H1 (cell line): ENCODE measurements around the gene SNX19. TPM values are rescaled to one million over a fixed set of nuclear protein-coding genes. Genes with fewer than 3 reads are reported as not detected.

ENCODE experiments used
- CTCF ChIA-PET: fragments of 300-600 bp; sonication (Branson Sonifier 250); formaldehyde crosslinking; loops from one replicate; lab custom pipeline; 2021; ENCODE audit not compliant: partially characterized antibody; lab: Charles Lee
- POLR2A ChIA-PET: fragments of 300-600 bp; sonication (Branson Sonifier 250); formaldehyde crosslinking; loops from one replicate; lab custom pipeline; 2021; ENCODE audit warnings: inconsistent platforms; ENCODE audit not compliant: partially characterized antibody; lab: Charles Lee
- DNase-seq, 2 experiments: peaks; one replicate each; pipeline versions ENCODE4 v3.0.0 to v3.0.0-alpha.2; 2010 to 2022; ENCODE audit warnings: low spot score in 2 of 2, low read depth in 1 of 2, mixed read lengths in 1 of 2
- FAIRE-seq: peaks from 2 replicates; lab custom pipeline; 2011; peaks lifted over from hg19 to GRCh38; lab: Jason Lieb, UNC
- H2AFZ ChIP-seq: 2 replicates; pipeline ENCODE4 v1.8.1; 2012; ENCODE audit warnings: low read length, inconsistent platforms
- H2AK5ac ChIP-seq: 2 replicates; pipeline ENCODE4 v1.6.1; 2013; ENCODE audit warnings: low read depth, low read length
- H2BK120ac ChIP-seq: replicated peaks from 2 replicates; pipeline ENCODE3; 2013; ENCODE audit warnings: low read depth, low read length, inconsistent platforms
- H2BK12ac ChIP-seq: 2 replicates; pipeline ENCODE4 v1.6.1; 2013; ENCODE audit warnings: low read depth, low read length
- H2BK15ac ChIP-seq: 2 replicates; pipeline ENCODE4 v1.6.1; 2013; ENCODE audit warnings: low read length
- H2BK20ac ChIP-seq: 2 replicates; pipeline ENCODE4 v1.6.1; 2013; ENCODE audit warnings: low read length
- H2BK5ac ChIP-seq: 2 replicates; pipeline ENCODE4 v1.6.1; 2013; ENCODE audit warnings: low read depth, low read length
- H3K14ac ChIP-seq: 2 replicates; pipeline ENCODE4 v1.6.1; 2013; ENCODE audit warnings: inconsistent platforms; ENCODE audit not compliant: insufficient read length
- H3K18ac ChIP-seq: 2 replicates; pipeline ENCODE4 v1.6.1; 2013; ENCODE audit warnings: low read length; ENCODE audit errors: extremely low read depth
- H3K23ac ChIP-seq: 2 replicates; pipeline ENCODE4 v1.6.1; 2013; ENCODE audit warnings: inconsistent platforms; ENCODE audit not compliant: insufficient read length
- H3K23me2 ChIP-seq: 2 replicates; pipeline ENCODE4 v1.6.1; 2013; ENCODE audit warnings: low read depth, low read length
- H3K27ac ChIP-seq: 2 replicates; pipeline ENCODE4 v1.6.1; 2011; ENCODE audit warnings: low read depth, low read length, inconsistent platforms
- H3K27me3 ChIP-seq, 4 experiments: replicated peaks in 1 of 4; 1 replicate in 1 of 4; 2 replicates in 3 of 4; pipeline versions ENCODE4 v1.6.1 to v1.8.1; 2011 to 2013; ENCODE audit warnings: low read length in 3 of 4, mild to moderate bottlenecking in 3 of 4, inconsistent platforms in 2 of 4, mixed read lengths in 2 of 4, moderate library complexity in 1 of 4; ENCODE audit not compliant: control insufficient read depth in 3 of 4, insufficient read depth in 3 of 4; ENCODE audit errors: extremely low read depth in 1 of 4
- H3K36me3 ChIP-seq, 4 experiments: 2 replicates each; pipeline versions ENCODE4 v1.6.1 to v1.8.1; 2011 to 2013; ENCODE audit warnings: mild to moderate bottlenecking in 4 of 4, low read length in 3 of 4, moderate library complexity in 2 of 4, control low read depth in 1 of 4, inconsistent platforms in 1 of 4; ENCODE audit not compliant: insufficient read depth in 4 of 4, control insufficient read depth in 2 of 4
- H3K4ac ChIP-seq: replicated peaks from 2 replicates; pipeline ENCODE3; 2013; ENCODE audit warnings: low read length, low read depth, mixed read lengths, inconsistent platforms; ENCODE audit not compliant: insufficient read length
- H3K4me1 ChIP-seq, 4 experiments: replicated peaks in 1 of 4; 1 replicate in 1 of 4; 2 replicates in 3 of 4; pipeline versions ENCODE4 v1.6.1 to v1.8.1; 2011 to 2013; ENCODE audit warnings: low read length in 3 of 4, inconsistent platforms in 2 of 4, mixed read lengths in 1 of 4; ENCODE audit not compliant: insufficient read depth in 4 of 4, control insufficient read depth in 3 of 4
- H3K4me2 ChIP-seq, 2 experiments: 2 replicates each; pipeline versions ENCODE4 v1.6.1 to v1.8.1; 2011 to 2013; ENCODE audit warnings: low read depth in 2 of 2, low read length in 2 of 2, control low read depth in 1 of 2, inconsistent platforms in 1 of 2, mild to moderate bottlenecking in 1 of 2; ENCODE audit not compliant: insufficient read depth in 1 of 2
- H3K4me3 ChIP-seq, 4 experiments: fragments of 200-600, 300-600 bp in 1 of 4; sonication (generic), shearing (Covaris generic), sonication (Bioruptor Twin) in 1 of 4; 2 replicates each; pipeline versions ENCODE4 v1.5.1 to v1.8.1; 2011 to 2016; ENCODE audit warnings: low read length in 4 of 4, low read depth in 3 of 4, control low read depth in 2 of 4, inconsistent platforms in 2 of 4, mild to moderate bottlenecking in 2 of 4, mixed read lengths in 1 of 4, moderate library complexity in 1 of 4; ENCODE audit not compliant: insufficient read depth in 2 of 4; ENCODE audit errors: extremely low read depth in 1 of 4
- H3K56ac ChIP-seq: replicated peaks from 2 replicates; pipeline ENCODE3; 2013; ENCODE audit warnings: low read depth, mild to moderate bottlenecking, mixed read lengths, low read length, inconsistent platforms; ENCODE audit not compliant: insufficient read length
- H3K79me1 ChIP-seq: 2 replicates; pipeline ENCODE4 v1.6.1; 2013; ENCODE audit warnings: low read depth, low read length, control low read depth
- H3K79me2 ChIP-seq, 2 experiments: 2 replicates each; pipeline versions ENCODE4 v1.6.1 to v1.8.1; 2012 to 2013; ENCODE audit warnings: low read length in 2 of 2, mild to moderate bottlenecking in 2 of 2, inconsistent platforms in 1 of 2; ENCODE audit not compliant: insufficient read depth in 2 of 2, control insufficient read depth in 1 of 2
- H3K9ac ChIP-seq, 4 experiments: replicated peaks in 1 of 4; 1 replicate in 1 of 4; 2 replicates in 3 of 4; pipeline versions ENCODE4 v1.6.1 to v1.8.1; 2011 to 2013; ENCODE audit warnings: low read depth in 3 of 4, low read length in 3 of 4, control low read depth in 2 of 4, mild to moderate bottlenecking in 2 of 4, moderate library complexity in 2 of 4, inconsistent platforms in 1 of 4; ENCODE audit errors: extremely low read depth in 1 of 4
- H3K9me3 ChIP-seq, 2 experiments: 2 replicates each; pipeline versions ENCODE4 v1.6.1 to v1.8.1; 2012 to 2013; ENCODE audit warnings: mild to moderate bottlenecking in 2 of 2, moderate library complexity in 2 of 2, control low read depth in 1 of 2, inconsistent platforms in 1 of 2, low read depth in 1 of 2, low read length in 1 of 2, mixed read lengths in 1 of 2; ENCODE audit not compliant: insufficient read depth in 2 of 2
- H4K20me1 ChIP-seq, 2 experiments: replicated peaks in 1 of 2; 2 replicates each; pipeline versions ENCODE3 to v1.8.1; 2011 to 2013; ENCODE audit warnings: inconsistent platforms in 2 of 2, low read length in 2 of 2, mild to moderate bottlenecking in 1 of 2; ENCODE audit not compliant: insufficient read depth in 2 of 2, control insufficient read depth in 1 of 2
- H4K5ac ChIP-seq: 2 replicates; pipeline ENCODE4 v1.6.1; 2013; ENCODE audit warnings: low read length, low read depth, mixed read lengths, inconsistent platforms; ENCODE audit not compliant: insufficient read length
- H4K8ac ChIP-seq: 2 replicates; pipeline ENCODE4 v1.8.0; 2013; ENCODE audit warnings: mild to moderate bottlenecking, moderate library complexity, low read length, inconsistent platforms; ENCODE audit not compliant: insufficient read depth; ENCODE audit errors: extremely low read depth
- H4K91ac ChIP-seq: replicated peaks from 2 replicates; pipeline ENCODE3; 2013; ENCODE audit warnings: low read length, mixed read lengths, inconsistent platforms; ENCODE audit not compliant: insufficient read length
- E2F6 ChIP-seq: IDR thresholded peaks from 2 replicates; pipeline ENCODE4 v1.6.1; 2012; ENCODE audit warnings: inconsistent platforms
- EGR1 ChIP-seq: IDR thresholded peaks from 2 replicates; pipeline ENCODE4 v1.6.1; 2011; ENCODE audit warnings: low read depth, low read length, borderline replicate concordance
- KDM1A ChIP-seq: fragments of 200-600, 300-600 bp; sonication (generic); IDR thresholded peaks from 2 replicates; pipeline ENCODE4 v1.7.1; 2016; ENCODE audit warnings: mild to moderate bottlenecking, low read length, borderline replicate concordance
- MAFK ChIP-seq: IDR thresholded peaks from 2 replicates; pipeline ENCODE4 v1.6.1; 2012; ENCODE audit warnings: low read depth, mild to moderate bottlenecking, improper control_type of control experiment, low read length
- POLR2AphosphoS5 ChIP-seq: IDR thresholded peaks from 2 replicates; pipeline ENCODE4 v1.6.1; 2011; ENCODE audit warnings: low read depth, low read length
- POU5F1 ChIP-seq: IDR thresholded peaks from 2 replicates; pipeline ENCODE4 v1.6.1; 2011; ENCODE audit warnings: low read depth, mild to moderate bottlenecking, low read length, moderate library complexity
- RAD21 ChIP-seq, 2 experiments: IDR thresholded peaks in 1 of 2; conservative IDR thresholded peaks in 1 of 2; 2 replicates each; pipeline ENCODE4 v1.6.1; 2011; ENCODE audit warnings: low read depth in 2 of 2, low read length in 2 of 2, improper control_type of control experiment in 1 of 2, inconsistent platforms in 1 of 2, mild to moderate bottlenecking in 1 of 2, moderate library complexity in 1 of 2
- RXRA ChIP-seq: IDR thresholded peaks from 2 replicates; pipeline ENCODE4 v1.6.1; 2011; ENCODE audit warnings: low read depth, mild to moderate bottlenecking, low read length, moderate library complexity; ENCODE audit not compliant: insufficient read depth
- SP4 ChIP-seq: IDR thresholded peaks from 2 replicates; pipeline ENCODE4 v1.6.1; 2012; ENCODE audit warnings: low read length, inconsistent platforms
- WGBS, 2 experiments: shearing (Covaris generic) in 1 of 2; methylation state at CpG; one replicate each; pipeline versions ENCODE4 v1.1.6 to v1.1.7; 2013 to 2015; ENCODE audit warnings: low lambda C conversion rate in 2 of 2, mixed read lengths in 2 of 2, inconsistent platforms in 1 of 2, low coverage in 1 of 2, missing lambda C conversion rate in 1 of 2; ENCODE audit not compliant: insufficient replicate concordance in 2 of 2, insufficient coverage in 1 of 2, insufficient read length in 1 of 2; ENCODE audit errors: extremely low coverage in 1 of 2, missing lambda C conversion rate in 1 of 2; 5-methylcytosine and 5-hydroxymethylcytosine counted together
- polyA plus RNA-seq, 7 experiments: library from polyadenylated mRNA; depleted of rRNA in 3 of 7; stranded (reverse) in 5 of 7; unstranded in 2 of 7; fragments of >200 nt in 5 of 7; fragments of 200-250 nt in 2 of 7; gene quantifications; 1 replicate in 5 of 7; 2 replicates in 1 of 7; 4 replicates in 1 of 7; pipeline versions ENCODE4 v1.2.1 to v1.2.3, GENCODE V29; 2011 to 2013; ENCODE audit warnings: missing spikeins in 2 of 7, mixed read lengths in 2 of 7
- total RNA-seq: library from RNA; stranded (reverse); fragmentation: NEBNext Ultra II Directional; extraction: Animal tissue kit (Norgen Biotek cat#: 25700); gene quantifications from 2 replicates; pipeline ENCODE4 v1.2.1, GENCODE V29; 2021

Gene SNX19
- total and polyA plus RNA-seq, 2 of the 8 experiments (the other 6 are each of a cell fraction or from before 2014, with no cell fraction given): 15.0 to 25.2 TPM

DNA sequence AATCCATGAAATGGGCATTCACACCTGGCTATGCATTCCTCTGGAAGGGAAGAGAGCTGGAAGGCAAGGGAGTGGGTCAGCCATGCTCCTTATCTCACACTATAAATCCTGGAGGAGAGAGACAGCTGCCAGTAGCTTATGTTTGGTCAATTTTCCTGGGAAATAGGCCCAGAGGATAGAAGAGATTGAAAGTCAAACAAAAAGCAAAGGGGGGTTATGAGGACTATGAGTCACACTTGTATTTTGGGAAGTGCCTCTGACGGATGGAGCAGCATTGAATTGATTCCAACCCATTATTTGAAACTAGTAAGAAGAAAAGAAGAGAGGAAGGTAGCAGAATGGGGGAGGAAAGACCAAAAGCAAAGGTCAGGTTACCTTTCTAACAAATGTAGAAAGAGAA is 25.0 kb downstream of the SNX19 start:
- Histone ChIP-seq H3K23ac (no peak overlapping the region), H3K27me3 (no peaks in the 10 kb centered on the region), H4K5ac (no peak overlapping the region), H3K56ac (no peak overlapping the region), H3K23me2 (no peaks in the 10 kb centered on the region), H3K79me2 (no peaks in the 10 kb centered on the region), H3K27ac (no peak overlapping the region), H2BK20ac (no peak overlapping the region), H2AFZ (no peak overlapping the region), H3K4me3 (no peak overlapping the region), H2BK15ac (no peak overlapping the region), H3K79me1 (no peaks in the 10 kb centered on the region), H3K36me3 (peaks cover 0 to 7% (median 3%) of the 10 kb centered on the region in 4 experiments; a peak in 4 of 8 replicates), H2BK12ac (no peak overlapping the region), H3K9ac (no peak overlapping the region), H3K9me3 (no peaks in the 10 kb centered on the region), H4K91ac (no peak overlapping the region), H3K4ac (no peak overlapping the region), H4K20me1 (peaks cover 1 to 2% of the 10 kb centered on the region in 2 experiments), H2BK5ac (no peak overlapping the region), H3K4me1 (peaks cover 2 to 8% (median 6%) of the 10 kb centered on the region in 4 experiments; a peak in 5 of 7 replicates), H3K14ac (no peak overlapping the region), H2BK120ac (no peak overlapping the region), H3K4me2 (no peak overlapping the region), H4K8ac (no peak overlapping the region), H2AK5ac (no peak overlapping the region), H3K18ac (0 out of 2 replicates have a peak overlapping the region, but pooled peaks have one; percentile 34)
- ChIA-PET CTCF (interaction anchor here (0.9 to 10.7 kb wide), 7 partner anchors 13 to 460 kb away, joined by 3 to 115 read pairs (median 3); no protein-coding TSS in a partner anchor), POLR2A (no interaction called here)
- WGBS, 2 experiments: 53% methylated on average over 1 of the region's 1 CpG; no CpG with 5 or more reads in 1 of the 2 experiments
- no peak for DNase-seq
- no peak for FAIRE-seq
- TF ChIP-seq POLR2AphosphoS5: no peak
- no peak for TF ChIP-seq RXRA
- TF ChIP-seq EGR1: no peak
- no peak for TF ChIP-seq KDM1A
- no peak for TF ChIP-seq POU5F1
- no peak for TF ChIP-seq MAFK
- TF ChIP-seq E2F6: no peak
- TF ChIP-seq RAD21 (IDR thresholded peaks at IDR 0.05 in 1 of 2, conservative IDR thresholded peaks at IDR 0.05 in 1 of 2; ENCODE audit: low read depth in 2 of 2, low read length in 2 of 2): no peak
- no peak for TF ChIP-seq SP4
